Measurements from ENCODE around the gene PPP1R9A.
A peak's percentile ranks its signal among the peaks of the same experiment; 100 is the strongest.

PPP1R9A gene

DNA sequence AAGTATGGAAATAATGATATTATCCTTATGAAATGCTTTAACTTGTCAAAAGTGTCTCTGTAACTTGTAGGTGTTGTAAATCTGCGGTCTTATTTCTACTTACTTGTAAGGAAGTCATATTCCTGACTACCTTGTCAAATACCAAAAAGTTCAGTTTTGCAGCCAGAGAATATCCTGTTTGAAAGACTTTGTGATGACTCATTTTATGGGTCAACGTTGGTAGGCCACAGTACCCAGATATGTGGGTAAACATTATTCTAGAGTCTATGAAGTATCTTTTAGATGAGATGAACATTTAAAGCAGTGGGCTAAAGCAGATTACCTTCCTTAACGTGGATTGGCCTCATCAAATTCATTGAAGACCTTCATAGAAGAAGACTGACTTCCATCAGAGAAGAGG lies 195.3 kb downstream of the PPP1R9A start:
- no peak for DNase-seq

- no peak for DNase-seq
These were observed 197.3 kb downstream of the PPP1R9A start for GRCh38 chr7:95104739-95105138.

GRCh38 chr7:95105627-95106026 lies 198.2 kb downstream of the PPP1R9A start:
- no peak for DNase-seq

- DNase-seq: no peak
These were observed 199.0 kb downstream of the PPP1R9A start for GRCh38 chr7:95106401-95106800.

GRCh38 chr7:95110707-95111106 lies 203.3 kb downstream of the PPP1R9A start:
- no peak for DNase-seq

DNA sequence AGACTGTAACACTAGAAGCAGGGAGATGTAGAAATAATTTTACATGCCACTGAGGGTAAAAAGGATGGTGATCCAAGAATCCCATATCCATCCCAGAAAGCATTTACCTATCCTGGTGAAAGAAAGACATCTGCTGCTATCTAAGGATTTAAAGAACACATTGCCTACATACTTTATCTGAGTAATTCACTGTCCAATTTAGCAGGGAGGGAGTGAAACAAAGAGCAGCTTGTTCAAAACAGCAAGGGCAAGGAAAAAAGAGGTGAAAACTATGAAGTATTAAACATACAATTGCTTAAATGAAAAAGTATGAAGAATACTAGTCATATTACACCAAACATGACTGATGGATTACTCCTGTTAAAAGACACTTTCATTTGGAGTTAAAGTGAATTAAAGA lies 206.2 kb downstream of the PPP1R9A start:
- DNase-seq: no peak

- DNase-seq: no peak
These were observed 218.8 kb downstream of the PPP1R9A start for GRCh38 chr7:95126053-95126709.

- DNase-seq: no peak
These were observed 225.1 kb downstream of the PPP1R9A start for GRCh38 chr7:95132500-95132899.

DNA sequence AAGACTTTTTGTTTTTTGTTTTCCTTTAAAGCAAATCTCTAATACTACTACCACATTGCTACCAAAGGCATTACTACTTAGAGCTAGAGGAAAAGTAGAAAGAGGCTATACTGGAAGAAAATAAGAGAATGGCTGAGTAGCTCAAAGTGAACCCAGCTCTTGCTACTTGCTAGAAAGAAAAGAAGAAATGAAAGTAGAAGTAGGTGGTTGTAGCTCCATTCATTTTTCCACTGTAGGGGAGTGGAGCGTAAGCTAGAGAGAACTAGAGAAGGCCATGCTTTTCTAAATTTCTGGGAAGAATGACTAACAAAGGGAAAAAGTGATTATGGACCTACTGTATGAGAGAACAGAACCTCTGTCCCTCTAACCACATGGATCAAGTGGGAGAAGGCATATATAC lies 232.5 kb downstream of the PPP1R9A start:
- DNase-seq: no peak

- no peak for DNase-seq
These were observed 234.4 kb downstream of the PPP1R9A start for GRCh38 chr7:95141755-95142154.

DNA sequence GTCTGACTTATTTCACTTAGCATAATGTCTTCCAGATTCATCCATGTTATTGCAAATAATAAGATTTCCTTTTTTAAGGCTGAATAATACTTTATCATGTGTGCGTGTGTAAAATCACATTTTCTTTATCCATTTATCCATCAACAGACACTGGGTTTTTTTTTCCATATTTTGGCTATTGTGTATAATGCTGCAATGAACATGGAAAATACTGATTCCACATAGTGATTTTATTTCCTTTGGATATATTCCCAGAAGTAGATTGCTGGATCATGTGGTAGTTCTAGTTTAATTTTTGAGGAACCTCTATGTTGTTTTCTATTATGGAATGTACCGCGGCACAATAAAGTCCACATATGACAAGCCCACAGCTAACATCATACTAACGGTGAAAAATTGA lies 236.9 kb downstream of the PPP1R9A start:
- DNase-seq: no peak

- no peak for DNase-seq
These were observed 248.6 kb downstream of the PPP1R9A start for GRCh38 chr7:95155965-95156364.

- DNase-seq: no peak
These were observed 250.0 kb downstream of the PPP1R9A start for GRCh38 chr7:95157381-95157780.

- no peak for DNase-seq
These were observed 262.3 kb downstream of the PPP1R9A start for GRCh38 chr7:95169678-95170077.

DNA sequence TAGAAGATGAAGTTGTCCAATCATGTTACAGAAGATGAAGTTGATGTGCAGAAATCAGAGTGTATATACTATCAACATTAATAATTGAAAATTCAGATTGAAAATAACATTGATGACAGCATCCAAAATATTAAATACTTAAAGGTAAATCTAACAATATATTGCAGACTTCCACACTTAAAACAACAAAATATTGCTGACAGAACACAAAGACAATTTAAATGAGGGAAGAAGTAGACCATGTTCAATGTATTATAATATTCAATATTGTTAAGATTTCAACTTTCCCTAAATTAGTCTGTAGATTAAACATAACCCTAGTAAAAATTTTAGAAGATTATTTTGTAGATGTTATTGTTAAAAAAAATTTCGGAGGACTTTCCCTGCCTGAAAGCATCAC lies 265.0 kb downstream of the PPP1R9A start:
- DNase-seq: no peak

DNA sequence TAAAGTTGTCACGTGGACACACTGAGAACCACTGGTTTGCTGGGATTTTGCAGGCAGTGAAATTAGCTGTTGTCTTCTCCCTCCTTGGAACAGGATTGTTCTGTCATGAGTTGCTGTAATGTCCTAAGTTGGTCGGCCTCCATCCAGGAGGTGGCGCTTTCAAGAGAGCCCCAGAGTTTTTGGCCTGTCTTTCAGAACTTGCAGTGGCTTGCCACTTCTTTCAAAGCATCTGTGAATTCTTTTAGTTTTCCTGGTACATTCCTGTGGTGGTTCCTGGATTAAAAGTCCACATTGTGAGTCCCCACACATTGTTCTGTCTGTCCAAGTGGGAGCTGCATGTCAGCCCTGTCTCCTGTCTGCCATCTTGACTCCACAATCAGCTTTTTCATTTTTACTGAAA lies 283.1 kb downstream of the PPP1R9A start:
- peak; percentile 7 for DNase-seq

DNA sequence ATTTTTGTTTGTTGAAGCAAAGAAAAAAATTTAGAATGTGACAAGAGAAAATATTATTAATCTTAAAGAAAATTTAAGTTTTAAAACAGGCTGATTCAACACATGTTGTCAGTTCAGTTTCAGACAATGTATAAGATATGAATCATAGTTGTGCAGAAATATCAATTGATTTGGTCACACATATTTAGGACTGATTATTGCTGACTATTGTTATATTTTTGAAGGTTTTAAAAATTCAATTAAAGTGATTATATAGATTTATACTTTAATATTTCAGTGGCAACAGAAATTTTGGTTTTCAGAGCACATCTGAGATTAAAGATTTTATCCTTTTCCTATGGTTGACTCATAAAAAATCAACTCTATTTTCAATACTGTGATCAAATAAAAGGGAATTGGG lies 284.4 kb downstream of the PPP1R9A start:
- no peak for DNase-seq

- DNase-seq: no peak
These were observed 291.5 kb downstream of the PPP1R9A start for GRCh38 chr7:95198863-95199262.

GRCh38 chr7:95199779-95200558 lies 292.6 kb downstream of the PPP1R9A start:
- DNase-seq: peak; percentile 2

DNA sequence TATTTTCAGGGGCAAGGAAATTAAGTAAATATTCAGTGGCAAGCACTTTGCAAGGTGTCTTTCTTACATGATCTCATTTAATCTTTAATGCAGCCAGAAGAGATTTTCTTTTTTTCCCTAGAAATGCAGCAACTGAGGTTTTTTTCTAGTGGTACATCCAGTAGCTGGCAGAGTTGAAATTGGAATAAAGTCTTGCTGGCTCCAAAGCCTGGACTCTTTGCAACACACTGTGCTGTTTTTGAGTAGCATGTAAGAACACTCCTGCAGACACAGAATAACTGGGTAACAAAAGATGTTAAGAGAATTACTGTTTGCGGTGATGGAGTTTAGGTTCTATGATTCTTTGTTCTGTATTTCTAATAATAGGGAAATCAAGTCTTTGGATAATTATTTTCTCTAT lies 293.3 kb downstream of the PPP1R9A start:
- no peak for DNase-seq

DNA sequence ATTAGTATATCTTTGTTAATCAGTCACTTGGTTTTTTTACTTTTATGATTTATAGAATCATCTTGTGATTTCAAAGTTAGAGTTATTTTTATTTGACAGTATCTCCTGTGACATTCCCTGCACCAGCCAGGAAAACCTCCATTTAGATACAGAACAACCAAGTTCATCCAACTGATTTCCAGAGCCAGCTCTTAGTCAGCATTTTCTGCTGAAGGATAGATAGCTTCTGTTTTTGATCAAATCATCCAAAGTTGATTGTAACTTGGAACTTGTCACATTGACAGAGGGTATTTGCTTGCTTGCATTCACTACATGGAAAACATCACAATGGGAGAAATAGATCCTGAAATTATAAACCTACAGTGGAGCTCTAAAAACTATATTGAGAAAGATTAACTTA lies 294.3 kb downstream of the PPP1R9A start:
- no peak for DNase-seq

GRCh38 chr7:95204618-95205017 lies 297.2 kb downstream of the PPP1R9A start:
- DNase-seq: no peak

- no peak for DNase-seq
These were observed 298.4 kb downstream of the PPP1R9A start for GRCh38 chr7:95205665-95206225.

DNA sequence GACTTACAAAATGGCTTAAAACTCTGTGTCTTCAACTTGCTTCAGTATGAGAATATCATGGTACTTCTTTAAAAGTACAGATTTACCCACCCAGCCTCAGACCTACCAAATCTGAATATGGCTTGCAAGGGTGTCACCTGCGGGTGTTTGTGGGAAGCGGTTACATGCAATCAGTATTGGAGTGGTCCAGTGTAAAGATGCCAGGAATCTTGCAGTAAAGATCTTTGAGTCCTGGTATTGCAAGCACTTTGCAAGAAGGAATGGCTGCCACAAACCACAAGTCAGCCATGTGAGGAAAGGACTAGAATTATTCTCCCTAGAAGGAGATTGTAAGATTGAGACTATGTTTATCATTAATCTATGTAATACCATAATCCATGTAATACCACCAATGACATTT lies 301.9 kb downstream of the PPP1R9A start:
- no peak for DNase-seq

Data from activated CD4-positive, alpha-beta T cell treated with anti-CD3 and anti-CD28 coated beads for 48 hours (primary cell).